ENCODE results near the gene NR2C2AP.
"Not testable (repeated sequence)": the region's sequence is repeated elsewhere in the genome, so short reads cannot be mapped to it uniquely, and the experiment has no call there.

Gene NR2C2AP

GRCh38 chr19:19203012-19203856, at the start of gene NR2C2AP:
Gene NR2C2AP (minus strand): TSS chr19:19203414. CDS start chr19:19203060, 354 bp downstream.
- peak; percentile 87 for DNase-seq

DNA sequence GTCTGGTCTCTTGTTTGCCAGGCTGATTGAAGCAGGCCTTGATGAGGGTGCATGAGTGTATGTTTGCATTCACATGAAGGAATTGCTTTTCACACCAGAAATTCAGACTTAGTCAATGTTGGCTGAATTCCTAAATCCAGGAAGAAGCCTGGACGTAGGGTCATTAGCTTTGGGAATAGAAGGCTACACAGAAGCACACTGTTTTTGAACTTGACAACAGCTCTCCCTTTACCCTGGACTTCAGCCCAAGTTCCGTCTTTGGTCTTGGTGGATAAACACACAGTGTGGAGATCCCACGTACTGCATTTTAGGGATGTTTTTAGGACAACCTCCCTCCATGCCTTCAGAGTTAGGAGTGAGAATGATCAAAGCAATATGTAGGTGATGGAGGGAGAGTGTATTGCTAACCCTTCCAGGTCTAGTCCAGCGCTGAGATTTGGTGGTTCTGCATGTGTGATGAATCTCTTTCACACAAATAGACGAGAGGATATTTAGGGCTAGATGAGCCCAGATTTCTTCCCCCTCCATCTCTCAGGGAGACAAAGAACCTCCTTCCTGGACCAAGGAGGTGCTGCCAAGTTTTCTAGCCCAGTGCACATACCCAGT, 47.1 kb upstream of the NR2C2AP start:
- DNase-seq = no peak

DNA sequence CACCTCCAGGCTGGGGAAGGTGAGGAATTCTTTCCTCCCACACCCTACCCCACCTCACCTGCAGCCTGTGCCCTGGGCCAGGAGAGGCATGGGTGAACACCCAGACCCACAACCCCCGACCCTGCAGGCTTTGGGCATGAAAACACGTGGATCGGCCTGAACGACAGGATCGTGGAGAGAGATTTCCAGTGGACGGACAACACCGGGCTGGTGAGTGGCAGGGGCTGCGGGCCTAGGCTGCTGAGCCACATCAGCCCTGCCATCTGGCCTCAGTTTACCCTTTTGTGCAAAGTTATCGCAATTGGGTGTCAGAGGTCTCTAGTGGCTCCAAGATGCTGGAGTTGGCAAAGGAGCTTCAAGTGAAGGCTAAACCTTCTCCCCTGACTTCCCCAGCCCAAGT, 37.3 kb upstream of the NR2C2AP start:
- DNase-seq = no peak

DNA sequence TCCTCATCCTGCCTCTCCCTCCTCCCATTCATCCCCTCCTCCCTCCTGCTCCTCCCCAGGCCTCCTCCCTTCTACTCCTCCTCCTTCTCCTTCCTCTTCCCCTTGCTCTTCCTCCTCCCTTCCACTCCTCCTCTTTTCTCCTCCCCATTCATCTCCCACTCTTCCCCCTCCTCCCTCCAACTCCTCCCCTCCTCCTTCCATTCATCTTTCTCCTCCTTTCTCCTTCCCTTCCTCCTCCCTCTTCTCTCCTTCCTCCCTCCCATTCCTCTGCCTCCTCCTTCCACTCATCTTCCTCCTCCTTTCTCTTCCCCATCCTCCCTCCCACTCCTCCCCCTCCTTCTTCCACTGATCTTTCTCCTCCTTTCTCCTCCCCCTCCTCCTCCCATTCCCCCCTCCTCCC, 36.5 kb upstream of the NR2C2AP start:
- no peak for DNase-seq

- DNase-seq = no peak
Measured at GRCh38 chr19:19238126-19238894, 35.1 kb upstream of the NR2C2AP start.

GRCh38 chr19:19236173-19236572, 33.0 kb upstream of the NR2C2AP start:
- no peak for DNase-seq

DNA sequence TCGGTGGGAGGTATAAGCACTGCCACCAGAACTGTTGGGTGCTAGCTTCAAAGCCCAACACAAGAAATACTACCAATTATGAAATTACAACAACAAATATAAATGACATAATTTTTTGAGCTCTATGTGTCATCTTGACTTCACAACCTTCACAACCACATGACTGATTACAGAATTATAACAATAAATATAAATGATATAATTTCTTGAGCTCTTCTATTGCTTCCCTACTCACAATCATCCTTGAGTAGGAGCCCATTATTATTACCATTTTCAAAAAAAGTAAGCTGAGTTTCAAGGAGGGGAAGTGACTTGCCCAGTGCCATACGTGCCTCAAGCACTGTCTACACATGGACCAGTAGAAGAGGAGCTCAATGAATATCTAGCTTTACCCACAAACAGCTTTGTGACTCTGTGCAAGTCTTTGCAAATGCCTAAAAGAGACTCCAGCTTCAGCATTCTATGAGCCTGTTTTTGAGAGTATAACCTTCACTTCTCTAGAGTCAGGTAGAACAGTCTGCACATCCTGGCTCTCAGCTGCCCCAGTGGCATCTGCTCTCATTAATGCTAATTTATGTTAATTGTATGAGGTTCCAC, 31.1 kb upstream of the NR2C2AP start:
- DNase-seq = no peak

- no peak for DNase-seq
Measured at GRCh38 chr19:19232261-19232721, 29.1 kb upstream of the NR2C2AP start.

DNA sequence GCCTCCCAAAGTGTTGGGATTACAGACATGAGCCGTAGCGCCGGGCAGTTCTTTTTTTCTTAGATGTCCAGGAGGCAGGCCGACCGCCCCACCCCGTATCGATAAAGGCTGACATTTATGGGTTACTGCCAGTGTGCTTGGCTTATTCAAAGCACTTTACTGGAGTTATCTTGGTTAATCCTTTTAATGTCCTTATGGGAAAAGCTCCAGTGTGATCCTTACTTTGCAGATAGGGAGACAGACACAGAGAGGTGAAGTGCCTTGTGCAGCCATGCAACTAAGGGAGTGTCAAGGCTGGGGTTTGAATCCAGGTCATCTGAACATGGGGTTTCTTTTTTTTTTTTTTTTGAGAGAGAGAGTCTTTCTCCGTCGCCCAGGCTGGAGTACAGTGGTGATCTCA, 27.8 kb upstream of the NR2C2AP start:
- no peak for DNase-seq

GRCh38 chr19:19229701-19230100, 26.5 kb upstream of the NR2C2AP start:
- no peak for DNase-seq

- DNase-seq = no peak
Measured at GRCh38 chr19:19227217-19227616, 24.0 kb upstream of the NR2C2AP start.

- DNase-seq = no peak
Measured at GRCh38 chr19:19226663-19227062, 23.4 kb upstream of the NR2C2AP start.

DNA sequence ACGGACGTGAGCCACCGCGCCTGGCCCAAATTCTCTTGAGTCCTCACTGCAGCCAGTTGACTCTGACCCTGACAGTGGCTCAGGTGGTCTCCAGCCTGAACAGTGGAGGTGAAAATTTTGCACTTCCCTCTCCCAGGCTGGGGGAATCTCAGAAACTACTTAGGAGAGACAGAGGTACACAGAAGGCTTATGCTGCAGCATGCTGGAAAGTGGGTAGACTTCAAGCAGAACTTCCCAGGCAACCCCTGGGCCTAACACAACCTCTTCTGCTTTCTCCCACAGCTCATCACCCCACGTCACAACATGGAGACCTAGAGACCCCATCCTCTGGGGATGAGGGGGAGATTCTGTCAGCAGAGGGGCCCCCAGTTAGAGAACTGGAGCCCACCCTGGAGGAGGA, 23.0 kb upstream of the NR2C2AP start:
- no peak for DNase-seq

- DNase-seq = peak; percentile 71
Measured at GRCh38 chr19:19224852-19225494, 21.8 kb upstream of the NR2C2AP start.

DNA sequence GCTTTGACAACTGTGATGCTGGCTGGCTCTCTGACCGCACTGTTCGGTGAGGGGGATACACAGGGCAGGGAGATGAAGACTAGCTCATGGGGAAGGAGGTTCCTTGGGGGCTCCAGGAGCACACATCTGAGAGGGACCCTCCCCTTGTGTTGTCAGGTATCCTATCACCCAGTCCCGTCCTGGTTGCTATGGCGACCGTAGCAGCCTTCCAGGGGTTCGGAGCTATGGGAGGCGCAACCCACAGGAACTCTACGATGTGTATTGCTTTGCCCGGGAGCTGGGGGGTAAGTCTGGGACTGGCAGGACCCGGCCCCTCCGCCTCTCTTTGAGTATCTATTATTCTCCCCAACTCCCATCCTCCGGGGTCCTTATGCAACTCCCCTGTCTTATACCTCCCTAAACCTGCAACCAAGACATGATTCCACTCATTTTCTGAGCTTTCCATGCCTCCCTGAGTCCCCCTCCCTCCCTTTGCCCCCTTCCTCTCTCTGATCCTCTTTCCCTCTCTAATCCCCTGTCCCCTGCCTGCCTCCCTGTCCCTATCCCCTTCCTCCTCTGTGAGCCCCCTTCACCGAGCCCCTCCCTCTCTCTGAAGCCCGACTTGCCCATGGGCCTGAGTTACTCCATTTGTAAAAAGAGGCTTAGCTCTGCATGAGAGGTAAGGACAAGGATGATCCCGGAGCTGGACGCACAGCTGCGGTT, 21.1 kb upstream of the NR2C2AP start:
- DNase-seq = no peak

GRCh38 chr19:19223636-19224035, 20.4 kb upstream of the NR2C2AP start:
- no peak for DNase-seq

DNA sequence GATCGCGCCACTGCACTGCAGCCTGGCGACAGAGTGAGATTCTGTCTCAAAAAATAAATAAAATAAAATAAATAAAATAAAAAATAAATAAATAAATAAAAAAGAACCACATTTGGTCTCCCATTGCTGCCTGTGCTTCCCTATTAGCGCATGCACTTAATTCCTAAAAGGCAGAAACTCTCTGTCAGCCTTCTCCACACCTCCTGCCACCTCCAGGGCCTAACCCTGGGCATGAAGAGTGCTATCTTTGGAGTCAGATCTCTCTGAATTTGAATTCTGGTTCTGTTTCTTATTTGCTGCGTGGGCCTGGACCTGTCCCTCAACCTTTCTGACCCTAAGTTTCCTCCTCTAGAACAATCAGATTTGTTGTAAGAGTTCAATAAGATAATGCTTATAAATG, 19.8 kb upstream of the NR2C2AP start:
- no peak for DNase-seq

DNA sequence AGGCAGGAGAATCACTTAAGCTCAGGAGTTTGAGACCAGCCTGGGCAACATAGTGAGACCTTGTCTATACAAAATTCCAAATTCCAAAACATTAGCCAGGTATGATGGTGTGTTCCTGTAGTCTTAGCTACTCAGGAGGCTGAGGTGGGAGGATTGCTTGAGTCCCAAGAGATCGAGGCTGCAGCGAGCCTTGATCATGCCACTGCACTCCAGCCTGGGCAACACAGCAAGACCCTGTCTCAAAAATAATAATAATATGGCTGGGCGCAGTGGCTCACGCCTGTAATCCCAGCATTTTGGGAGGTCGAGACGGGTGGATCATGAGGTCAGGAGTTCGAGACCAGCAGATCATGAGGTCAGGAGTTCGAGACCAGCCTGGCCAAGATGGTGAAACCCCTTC, 17.8 kb upstream of the NR2C2AP start:
- DNase-seq = not testable (repeated sequence)

DNA sequence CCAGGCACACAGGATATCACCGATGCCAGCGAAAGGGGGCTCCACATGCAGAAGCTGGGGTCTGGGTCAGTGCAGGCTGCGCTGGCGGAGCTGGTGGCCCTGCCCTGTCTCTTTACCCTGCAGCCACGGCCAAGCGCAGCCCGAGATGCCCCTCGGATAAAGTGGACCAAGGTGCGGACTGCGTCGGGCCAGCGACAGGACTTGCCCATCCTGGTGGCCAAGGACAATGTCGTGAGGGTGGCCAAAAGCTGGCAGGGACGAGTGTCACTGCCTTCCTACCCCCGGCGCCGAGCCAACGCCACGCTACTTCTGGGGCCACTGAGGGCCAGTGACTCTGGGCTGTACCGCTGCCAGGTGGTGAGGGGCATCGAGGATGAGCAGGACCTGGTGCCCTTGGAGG, 15.7 kb upstream of the NR2C2AP start:
- DNase-seq = no peak

- DNase-seq = no peak
Measured at GRCh38 chr19:19217099-19217498, 13.9 kb upstream of the NR2C2AP start.

- no peak for DNase-seq
Measured at GRCh38 chr19:19215792-19216191, 12.6 kb upstream of the NR2C2AP start.

DNA sequence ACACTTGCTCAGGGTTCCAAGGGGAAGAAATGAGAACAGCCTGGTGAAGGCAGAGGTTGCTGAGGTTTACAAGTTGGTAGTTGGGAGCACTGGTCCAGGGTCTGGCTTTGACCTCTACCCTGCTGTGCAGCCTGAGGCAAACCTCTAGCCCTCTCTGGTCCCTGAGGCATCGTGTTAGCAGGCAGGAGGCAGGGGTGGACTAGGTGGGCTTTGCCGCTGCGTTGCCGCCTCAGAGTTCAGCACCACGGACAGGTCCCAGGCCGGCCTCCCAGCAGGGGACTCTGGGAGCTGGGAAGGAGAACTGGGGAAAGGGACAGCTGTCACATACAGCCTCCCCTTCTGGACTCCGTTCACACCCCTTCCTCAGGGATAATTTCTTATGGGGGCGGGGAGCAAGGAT, 11.7 kb upstream of the NR2C2AP start:
- no peak for DNase-seq
